Mucosa of descending colon (tissue), 3 donors: ENCODE results near the gene DEPDC1. TPM values are rescaled to one million over a fixed set of nuclear protein-coding genes. Genes with fewer than 3 reads are reported as not detected.
A peak's percentile ranks its signal among the peaks of the same experiment; 100 is the strongest.

ENCODE experiments used
- ATAC-seq: fragments of 200-7000 bp; cut with Tn5 transposase; one replicate; pipeline ENCODE4 v1.9.1; 2020; ENCODE audit warnings: mild to moderate bottlenecking, moderate library complexity
- DNase-seq, 3 donors: peaks; one replicate each; pipeline ENCODE4 v3.0.0-alpha.2; 2020
- H3K36me3 ChIP-seq: fragments of 200-600 bp; one replicate; pipeline ENCODE4 v1.8.0; 2021; ENCODE audit warnings: low read depth, mild to moderate bottlenecking
- H3K4me1 ChIP-seq: fragments of 200-600 bp; one replicate; pipeline ENCODE4 v1.8.0; 2021; ENCODE audit warnings: low read depth, mild to moderate bottlenecking
- H3K4me3 ChIP-seq: fragments of 200-600 bp; one replicate; pipeline ENCODE4 v1.8.0; 2021; ENCODE audit warnings: mild to moderate bottlenecking
- H3K9me3 ChIP-seq: fragments of 200-600 bp; one replicate; pipeline ENCODE4 v1.8.0; 2021; ENCODE audit warnings: mild to moderate bottlenecking
- intact Hi-C, 2 donors: fragments of 100-400 bp; cut with DNase I in 1 of 2; cut with micrococcal nuclease in 1 of 2; formaldehyde crosslinking; loops; one replicate each; pipeline versions ENCODE4 v1.11.0 to v1.11.1; 2022; cut with DNase I, micrococcal nuclease
- long read RNA-seq, 2 donors: library from polyadenylated mRNA; unstranded; transcript quantifications; one replicate each; pipeline ENCODE4 v2.0.0, GENCODE V29; 2019 to 2021
- total RNA-seq, 3 donors: library from RNA; stranded (reverse); fragmentation: NEBNext Ultra II Directional in 2 of 3; extraction: Animal tissue kit (Norgen Biotek cat#: 25700) in 2 of 3; gene quantifications; one replicate each; pipeline versions ENCODE4 v1.2.1 to v1.2.4, GENCODE V29; 2021 to 2023
- TF ChIP-seq, protein P1 (sequence below): fragments of 200-600 bp; IDR thresholded peaks from one replicate; pipeline ENCODE4 v1.8.0; 2022; ENCODE audit warnings: antibody characterized with exemption, mild to moderate bottlenecking
- donor health status: DM: no; HTN: no; CAD: no; lungs with moderate emphysema.
- donor health status: DM: no; HTN: no; CAD: no.
- donor health status: DM: no; HTN: yes; CAD: no.

The DEPDC1 gene, protein sequence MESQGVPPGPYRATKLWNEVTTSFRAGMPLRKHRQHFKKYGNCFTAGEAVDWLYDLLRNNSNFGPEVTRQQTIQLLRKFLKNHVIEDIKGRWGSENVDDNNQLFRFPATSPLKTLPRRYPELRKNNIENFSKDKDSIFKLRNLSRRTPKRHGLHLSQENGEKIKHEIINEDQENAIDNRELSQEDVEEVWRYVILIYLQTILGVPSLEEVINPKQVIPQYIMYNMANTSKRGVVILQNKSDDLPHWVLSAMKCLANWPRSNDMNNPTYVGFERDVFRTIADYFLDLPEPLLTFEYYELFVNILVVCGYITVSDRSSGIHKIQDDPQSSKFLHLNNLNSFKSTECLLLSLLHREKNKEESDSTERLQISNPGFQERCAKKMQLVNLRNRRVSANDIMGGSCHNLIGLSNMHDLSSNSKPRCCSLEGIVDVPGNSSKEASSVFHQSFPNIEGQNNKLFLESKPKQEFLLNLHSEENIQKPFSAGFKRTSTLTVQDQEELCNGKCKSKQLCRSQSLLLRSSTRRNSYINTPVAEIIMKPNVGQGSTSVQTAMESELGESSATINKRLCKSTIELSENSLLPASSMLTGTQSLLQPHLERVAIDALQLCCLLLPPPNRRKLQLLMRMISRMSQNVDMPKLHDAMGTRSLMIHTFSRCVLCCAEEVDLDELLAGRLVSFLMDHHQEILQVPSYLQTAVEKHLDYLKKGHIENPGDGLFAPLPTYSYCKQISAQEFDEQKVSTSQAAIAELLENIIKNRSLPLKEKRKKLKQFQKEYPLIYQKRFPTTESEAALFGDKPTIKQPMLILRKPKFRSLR
- total RNA-seq = 1 to 10 TPM; 1.9 to 9.2 (median 2.5) TPM
- long read RNA-seq, donor 1 = 0 reads
- long read RNA-seq, donor 2, full-length matches to known transcripts = 1 of 4 reads
- long read RNA-seq, donor 2, partial matches to known transcripts = 2 of 4 reads
- long read RNA-seq, donor 2, other reads (novel, unspliced or antisense) = 1 of 4 reads

DNA sequence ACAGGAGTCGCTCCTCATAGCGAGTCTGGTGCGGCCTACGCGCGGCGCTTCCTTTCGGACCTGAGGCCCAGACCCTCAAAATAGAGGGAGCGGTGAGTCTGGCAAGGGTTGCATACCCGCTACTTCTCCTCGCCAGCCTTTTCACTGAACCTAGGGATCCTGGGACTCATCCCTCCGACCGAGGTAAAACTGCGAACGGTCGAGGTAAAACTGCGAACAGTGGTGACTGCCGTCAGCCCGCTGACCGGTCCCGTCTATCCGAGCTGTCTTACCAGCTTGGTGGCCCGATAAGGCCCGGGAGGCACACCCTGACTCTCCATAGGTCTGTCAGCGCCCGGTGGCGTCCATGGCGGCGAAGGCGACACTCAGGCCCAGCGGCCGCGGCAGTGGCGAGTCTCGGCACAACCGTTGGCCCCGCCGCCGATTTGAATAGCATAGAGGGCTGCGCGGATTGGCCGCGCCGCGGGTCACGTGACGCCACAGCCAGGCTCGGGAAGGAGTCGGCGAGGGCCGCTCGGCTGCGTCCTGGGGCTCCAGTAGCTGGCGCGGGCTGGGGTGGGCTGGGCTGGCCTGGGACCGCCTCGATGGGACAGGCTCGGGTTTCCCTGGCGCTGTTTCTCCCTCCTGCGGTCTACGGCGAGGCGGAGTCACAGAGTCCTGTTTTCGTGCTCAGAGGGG is at the start of gene DEPDC1:
Gene DEPDC1 (minus strand): TSS at position 403 of the 678 bp plus-strand sequence. CDS start 83 bp downstream, at position 320.
- H3K4me3 ChIP-seq = peak within 1 kb of the TSS; percentile 18
- TF ChIP-seq, protein P1, sequence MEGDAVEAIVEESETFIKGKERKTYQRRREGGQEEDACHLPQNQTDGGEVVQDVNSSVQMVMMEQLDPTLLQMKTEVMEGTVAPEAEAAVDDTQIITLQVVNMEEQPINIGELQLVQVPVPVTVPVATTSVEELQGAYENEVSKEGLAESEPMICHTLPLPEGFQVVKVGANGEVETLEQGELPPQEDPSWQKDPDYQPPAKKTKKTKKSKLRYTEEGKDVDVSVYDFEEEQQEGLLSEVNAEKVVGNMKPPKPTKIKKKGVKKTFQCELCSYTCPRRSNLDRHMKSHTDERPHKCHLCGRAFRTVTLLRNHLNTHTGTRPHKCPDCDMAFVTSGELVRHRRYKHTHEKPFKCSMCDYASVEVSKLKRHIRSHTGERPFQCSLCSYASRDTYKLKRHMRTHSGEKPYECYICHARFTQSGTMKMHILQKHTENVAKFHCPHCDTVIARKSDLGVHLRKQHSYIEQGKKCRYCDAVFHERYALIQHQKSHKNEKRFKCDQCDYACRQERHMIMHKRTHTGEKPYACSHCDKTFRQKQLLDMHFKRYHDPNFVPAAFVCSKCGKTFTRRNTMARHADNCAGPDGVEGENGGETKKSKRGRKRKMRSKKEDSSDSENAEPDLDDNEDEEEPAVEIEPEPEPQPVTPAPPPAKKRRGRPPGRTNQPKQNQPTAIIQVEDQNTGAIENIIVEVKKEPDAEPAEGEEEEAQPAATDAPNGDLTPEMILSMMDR = no peak
- intact Hi-C loops = no loop called here
- DNase-seq = peak; percentile 94 to 97 (median 96)
- ATAC-seq = peak; percentile 97
- H3K9me3 ChIP-seq = no peaks in the 10 kb centered on the region
- H3K4me1 ChIP-seq = peaks cover 13% of the 10 kb centered on the region
- no peaks in the 10 kb centered on the region for H3K36me3 ChIP-seq

DNA sequence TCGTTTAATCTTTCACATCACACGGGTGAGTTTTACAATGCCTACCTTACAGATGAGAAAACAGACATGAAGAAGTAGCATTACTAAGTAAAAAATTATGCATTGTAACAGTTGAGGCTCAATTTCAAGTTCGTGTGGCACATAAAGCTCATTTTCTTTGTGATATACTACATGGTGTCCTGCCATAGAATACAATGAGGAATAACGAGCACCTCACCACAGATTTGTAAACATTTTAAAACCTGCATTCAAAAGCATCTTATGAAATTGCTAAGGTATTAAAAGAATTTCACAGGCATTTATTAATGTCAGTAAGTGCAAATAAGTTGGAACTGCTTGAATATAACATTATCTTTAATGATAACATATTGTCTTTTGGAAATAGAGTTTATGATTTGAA is 47.8 kb upstream of the DEPDC1 start:
- Histone ChIP-seq H3K4me3 (no peak overlapping the region), H3K9me3 (no peaks in the 10 kb centered on the region), H3K36me3 (no peaks in the 10 kb centered on the region), H3K4me1 (no peaks in the 10 kb centered on the region)
- intact Hi-C loops = no loop called here
- DNase-seq (no peak), ATAC-seq (no peak)
- TF ChIP-seq, protein P1 = no peak

DNA sequence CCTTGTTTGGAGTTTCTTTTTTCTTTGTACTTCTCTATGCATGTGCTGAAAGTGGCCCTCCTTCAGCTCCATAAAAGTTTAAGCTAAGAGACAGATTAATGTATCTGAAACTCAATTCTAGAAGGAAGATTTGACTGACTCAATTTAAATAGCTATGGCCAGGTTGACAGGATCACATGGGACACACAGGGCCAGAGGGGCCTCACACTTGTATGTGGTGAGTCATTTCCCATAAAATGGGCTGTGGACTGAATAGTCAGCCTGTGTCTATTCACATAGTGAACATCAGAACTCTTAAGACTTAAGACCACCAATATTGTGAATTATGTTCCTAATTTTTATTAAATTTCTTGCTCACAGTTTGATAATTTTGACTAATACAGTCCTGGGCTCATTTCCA is 45.7 kb upstream of the DEPDC1 start:
- no peaks in the 10 kb centered on the region for H3K9me3 ChIP-seq
- intact Hi-C loops = no loop called here
- no peak overlapping the region for H3K4me3 ChIP-seq
- DNase-seq = no peak
- TF ChIP-seq, protein P1 = no peak
- no peaks in the 10 kb centered on the region for H3K4me1 ChIP-seq
- no peak for ATAC-seq
- no peaks in the 10 kb centered on the region for H3K36me3 ChIP-seq

DNA sequence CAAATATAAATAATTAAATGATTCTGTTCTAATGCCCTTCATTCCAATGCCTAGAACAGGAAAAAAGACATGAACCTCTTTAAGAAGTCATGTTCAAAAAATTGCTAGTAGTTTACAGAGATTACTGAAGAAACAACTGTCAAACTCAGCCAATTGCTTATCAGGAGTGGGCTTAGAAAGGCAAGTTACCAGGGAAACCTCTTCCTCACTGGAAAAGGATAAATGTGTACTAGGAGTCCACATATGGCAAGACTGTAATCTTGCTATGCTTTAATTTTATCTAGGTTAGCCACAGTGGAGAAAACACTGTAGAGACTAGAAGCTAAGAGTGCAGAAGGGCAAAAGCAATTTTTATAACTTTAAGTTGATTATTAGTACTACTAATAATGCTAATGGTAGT is 42.1 kb upstream of the DEPDC1 start:
- no peaks in the 10 kb centered on the region for H3K4me1 ChIP-seq
- no peak for ATAC-seq

DNA sequence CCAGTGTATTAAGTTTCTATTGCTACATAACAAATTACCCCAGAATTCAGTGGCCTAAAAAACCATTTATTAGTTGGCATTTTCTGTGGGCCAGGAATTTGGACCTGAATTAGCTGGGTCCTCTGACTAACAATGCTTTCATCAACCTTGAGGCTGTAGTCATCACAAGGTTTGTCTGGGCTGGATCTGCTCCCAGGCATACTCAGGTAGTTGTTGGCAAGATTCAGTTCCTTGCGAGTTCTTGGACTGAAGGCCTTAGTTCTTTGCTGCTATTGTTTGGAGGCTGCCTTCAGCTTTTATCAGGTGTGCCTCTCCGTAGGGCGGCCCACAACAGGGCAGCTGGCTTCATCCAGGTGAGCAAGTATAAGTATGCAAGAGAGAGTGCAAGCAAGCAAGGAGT is 31.4 kb upstream of the DEPDC1 start:
- intact Hi-C loops = no loop called here
- DNase-seq (no peak), ATAC-seq (no peak)
- Histone ChIP-seq H3K36me3 (no peaks in the 10 kb centered on the region), H3K9me3 (no peaks in the 10 kb centered on the region), H3K4me3 (no peak overlapping the region), H3K4me1 (no peaks in the 10 kb centered on the region)
- TF ChIP-seq, protein P1 = no peak

More for the DNA sequence above, 42.1 kb upstream of the DEPDC1 start:
- TF ChIP-seq, protein P1 = no peak
- intact Hi-C loops = no loop called here
- no peaks in the 10 kb centered on the region for H3K36me3 ChIP-seq
- DNase-seq = no peak
- H3K4me3 ChIP-seq = no peak overlapping the region
- no peaks in the 10 kb centered on the region for H3K9me3 ChIP-seq
